Measurements from ENCODE around the gene EMILIN1.
"Not testable (repeated sequence)": the region's sequence is repeated elsewhere in the genome, so short reads cannot be mapped to it uniquely, and the experiment has no call there.

EMILIN1 gene

GRCh38 chr2:27054721-27055120, 23.7 kb upstream of the EMILIN1 start:
- no peak for DNase-seq

GRCh38 chr2:27057184-27057583, 21.2 kb upstream of the EMILIN1 start:
- no peak for DNase-seq

GRCh38 chr2:27058210-27058609, 20.2 kb upstream of the EMILIN1 start:
- no peak for DNase-seq

- DNase-seq = no peak
These were observed 19.1 kb upstream of the EMILIN1 start for GRCh38 chr2:27059141-27059820.

- no peak for DNase-seq
These were observed 18.1 kb upstream of the EMILIN1 start for GRCh38 chr2:27060323-27060722.

GRCh38 chr2:27065128-27065527, 13.3 kb upstream of the EMILIN1 start:
- no peak for DNase-seq

GRCh38 chr2:27067385-27067784, 11.0 kb upstream of the EMILIN1 start:
- DNase-seq = no peak

GRCh38 chr2:27069436-27069835, 9.0 kb upstream of the EMILIN1 start:
- no peak for DNase-seq

GRCh38 chr2:27069961-27070618, 8.3 kb upstream of the EMILIN1 start:
- DNase-seq = no peak

GRCh38 chr2:27070653-27071276, 7.7 kb upstream of the EMILIN1 start:
- no peak for DNase-seq

GRCh38 chr2:27071277-27071989, 7.0 kb upstream of the EMILIN1 start, which contains the start of gene OST4:
TSS of gene OST4 (minus strand) at chr2:27071654.
- DNase-seq = peak; percentile 86

GRCh38 chr2:27071990-27072830, 6.2 kb upstream of the EMILIN1 start:
- DNase-seq = peak; percentile 13

- no peak for DNase-seq
These were observed 5.5 kb upstream of the EMILIN1 start for GRCh38 chr2:27072920-27073319.

GRCh38 chr2:27073782-27074181, 4.6 kb upstream of the EMILIN1 start:
- DNase-seq = no peak

- peak; percentile 45 for DNase-seq
These were observed 3.5 kb upstream of the EMILIN1 start for GRCh38 chr2:27074738-27075565.

- not testable (repeated sequence) for DNase-seq
These were observed 2.9 kb upstream of the EMILIN1 start for GRCh38 chr2:27075566-27075871.

GRCh38 chr2:27076323-27076722, 2.1 kb upstream of the EMILIN1 start:
- DNase-seq = no peak

GRCh38 chr2:27077231-27077630, 1.2 kb upstream of the EMILIN1 start:
- DNase-seq = no peak

- DNase-seq = no peak
These were observed 1.1 kb downstream of the EMILIN1 start for GRCh38 chr2:27079233-27080139.

- DNase-seq = no peak
These were observed 1.7 kb downstream of the EMILIN1 start for GRCh38 chr2:27080140-27080469.

- no peak for DNase-seq
These were observed 2.2 kb downstream of the EMILIN1 start for GRCh38 chr2:27080603-27080936.
